Measurements from ENCODE around the gene ELAVL3.

GRCh38 chr19:11481534-11482383 is 913 bp upstream of the ELAVL3 start:
- TF ChIP-seq, protein P1, sequence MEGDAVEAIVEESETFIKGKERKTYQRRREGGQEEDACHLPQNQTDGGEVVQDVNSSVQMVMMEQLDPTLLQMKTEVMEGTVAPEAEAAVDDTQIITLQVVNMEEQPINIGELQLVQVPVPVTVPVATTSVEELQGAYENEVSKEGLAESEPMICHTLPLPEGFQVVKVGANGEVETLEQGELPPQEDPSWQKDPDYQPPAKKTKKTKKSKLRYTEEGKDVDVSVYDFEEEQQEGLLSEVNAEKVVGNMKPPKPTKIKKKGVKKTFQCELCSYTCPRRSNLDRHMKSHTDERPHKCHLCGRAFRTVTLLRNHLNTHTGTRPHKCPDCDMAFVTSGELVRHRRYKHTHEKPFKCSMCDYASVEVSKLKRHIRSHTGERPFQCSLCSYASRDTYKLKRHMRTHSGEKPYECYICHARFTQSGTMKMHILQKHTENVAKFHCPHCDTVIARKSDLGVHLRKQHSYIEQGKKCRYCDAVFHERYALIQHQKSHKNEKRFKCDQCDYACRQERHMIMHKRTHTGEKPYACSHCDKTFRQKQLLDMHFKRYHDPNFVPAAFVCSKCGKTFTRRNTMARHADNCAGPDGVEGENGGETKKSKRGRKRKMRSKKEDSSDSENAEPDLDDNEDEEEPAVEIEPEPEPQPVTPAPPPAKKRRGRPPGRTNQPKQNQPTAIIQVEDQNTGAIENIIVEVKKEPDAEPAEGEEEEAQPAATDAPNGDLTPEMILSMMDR (IDR thresholded peaks at IDR 0.05), result peak in 1 of 6 experiments; percentile 9
- no peak for TF ChIP-seq EP300 (IDR thresholded peaks at IDR 0.05)
- TF ChIP-seq POLR2A (IDR thresholded peaks at IDR 0.05), result no peak

All from upper lobe of left lung (tissue), 4 donors.